Inferior parietal cortex (tissue), 1 donor: ENCODE measurements around the gene SINHCAF.
"Not testable (repeated sequence)": the region's sequence is repeated elsewhere in the genome, so short reads cannot be mapped to it uniquely, and the experiment has no call there.

Experiments
- DNase-seq: peaks from one replicate; pipeline ENCODE4 v3.0.0-alpha.2; 2016; ENCODE audit errors: extremely low spot score

SINHCAF gene

GRCh38 chr12:31263661-31264060 is 62.3 kb downstream of the SINHCAF start:
- no peak for DNase-seq

GRCh38 chr12:31261744-31262143 is 64.2 kb downstream of the SINHCAF start:
- DNase-seq = no peak

- no peak for DNase-seq
Measured at GRCh38 chr12:31260840-31261239, 65.1 kb downstream of the SINHCAF start.

- DNase-seq = no peak
Measured at GRCh38 chr12:31259136-31259886, 66.6 kb downstream of the SINHCAF start.

- no peak for DNase-seq
Measured at GRCh38 chr12:31257784-31258183, 68.2 kb downstream of the SINHCAF start.

GRCh38 chr12:31251707-31252611 is 74.0 kb downstream of the SINHCAF start:
- DNase-seq = not testable (repeated sequence)

GRCh38 chr12:31250179-31250578 is 75.8 kb downstream of the SINHCAF start:
- DNase-seq = no peak

GRCh38 chr12:31249356-31249755 is 76.6 kb downstream of the SINHCAF start:
- DNase-seq = no peak

GRCh38 chr12:31248815-31249214 is 77.1 kb downstream of the SINHCAF start:
- DNase-seq = no peak

GRCh38 chr12:31248337-31248736 is 77.6 kb downstream of the SINHCAF start:
- DNase-seq = no peak

- DNase-seq = no peak
Measured at GRCh38 chr12:31246470-31246850, 79.5 kb downstream of the SINHCAF start.

- DNase-seq = no peak
Measured at GRCh38 chr12:31245822-31246469, 80.0 kb downstream of the SINHCAF start.

- DNase-seq = not testable (repeated sequence)
Measured at GRCh38 chr12:31242418-31242817, 83.5 kb downstream of the SINHCAF start.

- peak; percentile 75 for DNase-seq
Measured at GRCh38 chr12:31238764-31239387, 87.1 kb downstream of the SINHCAF start.

GRCh38 chr12:31238333-31238732 is 87.6 kb downstream of the SINHCAF start:
- DNase-seq = not testable (repeated sequence)

GRCh38 chr12:31236998-31237637 is 88.8 kb downstream of the SINHCAF start:
- no peak for DNase-seq

GRCh38 chr12:31235868-31236395 is 90.0 kb downstream of the SINHCAF start:
- no peak for DNase-seq

GRCh38 chr12:31234955-31235867 is 90.7 kb downstream of the SINHCAF start:
- DNase-seq = peak; percentile 41

- no peak for DNase-seq
Measured at GRCh38 chr12:31234053-31234840, 91.7 kb downstream of the SINHCAF start.
